DMS 273 treated with DMSO at 0.1 percent for 48 hours (cell line): ENCODE data around the gene SNTG2.
"Not testable (repeated sequence)": the region's sequence is repeated elsewhere in the genome, so short reads cannot be mapped to it uniquely, and the experiment has no call there.

Experiments used
- DNase-seq: peaks from one replicate; lab custom pipeline; 2025; lab: John Stamatoyannopoulos, UW

Gene SNTG2

DNA sequence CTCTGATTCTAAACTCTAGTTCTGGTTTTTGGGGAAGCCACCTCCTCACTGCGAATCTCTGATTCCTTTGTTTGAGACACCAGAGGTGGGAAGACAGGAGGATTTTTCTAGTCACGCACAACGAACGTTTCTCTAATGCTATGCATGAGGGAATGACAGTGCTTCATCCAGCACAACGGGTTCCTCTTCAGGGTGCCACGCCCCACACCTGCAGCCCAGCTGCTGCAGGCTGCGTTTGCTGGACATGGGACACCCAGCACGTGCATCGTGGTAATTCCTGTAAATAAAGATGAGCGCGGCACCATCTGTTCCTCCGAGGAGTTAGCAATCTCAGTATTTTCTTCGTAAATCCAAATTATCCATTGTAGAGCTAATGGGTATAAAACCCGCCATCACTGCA is 425.1 kb downstream of the SNTG2 start:
- no peak for DNase-seq

DNA sequence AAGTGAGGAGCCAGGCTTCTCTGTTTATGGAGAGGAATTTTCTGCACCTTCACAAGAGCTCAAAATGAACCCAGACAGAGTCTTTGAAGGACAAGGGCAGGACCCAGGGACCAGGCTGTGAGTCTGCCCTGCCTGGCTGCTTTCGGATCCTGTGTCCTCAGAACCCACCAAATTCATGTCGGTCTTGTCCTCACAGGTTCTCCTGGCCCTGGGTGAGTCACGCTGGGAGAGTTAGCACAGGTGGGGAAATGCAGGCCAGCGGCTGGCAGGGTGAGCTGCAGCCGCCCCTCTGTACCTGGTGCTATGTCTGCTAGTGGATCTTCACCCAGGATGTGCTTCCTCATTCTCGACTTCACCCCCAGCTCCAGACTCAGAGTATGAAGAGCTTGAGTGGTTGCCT is 426.8 kb downstream of the SNTG2 start:
- no peak for DNase-seq

DNA sequence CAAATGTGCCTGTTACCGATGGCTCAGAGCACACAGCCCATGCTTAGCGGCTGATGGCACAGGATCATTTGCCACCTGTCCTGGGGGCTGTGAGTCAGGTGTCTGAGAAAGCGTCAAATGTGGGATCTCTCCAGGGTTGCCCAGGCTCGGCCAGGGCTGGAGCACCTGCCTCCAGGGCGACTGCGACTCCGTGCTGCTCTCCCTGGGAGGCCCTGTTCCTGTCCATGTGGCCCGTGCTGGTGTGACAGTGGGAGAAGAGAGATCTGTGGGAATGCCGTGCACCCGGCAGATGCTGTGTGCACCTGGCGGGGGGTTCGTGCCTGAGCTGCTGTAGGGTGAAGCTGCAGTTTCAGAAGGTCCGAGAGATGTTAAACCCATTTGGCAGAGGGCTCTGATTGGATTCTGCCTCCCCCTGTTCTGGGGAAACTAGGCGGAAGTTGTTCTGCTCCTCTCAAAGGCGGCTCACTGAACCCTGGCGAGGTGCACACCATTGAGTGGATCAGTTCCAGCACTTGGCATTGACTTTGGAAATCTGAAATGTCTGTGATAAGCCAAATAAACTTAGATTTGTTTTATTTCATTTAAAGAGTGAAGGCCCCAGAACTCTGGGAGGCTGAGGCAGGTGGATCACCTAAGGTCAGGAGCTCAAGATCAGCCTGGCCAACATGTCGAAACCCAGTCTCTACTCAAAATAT is 428.0 kb downstream of the SNTG2 start:
- DNase-seq: no peak

DNA sequence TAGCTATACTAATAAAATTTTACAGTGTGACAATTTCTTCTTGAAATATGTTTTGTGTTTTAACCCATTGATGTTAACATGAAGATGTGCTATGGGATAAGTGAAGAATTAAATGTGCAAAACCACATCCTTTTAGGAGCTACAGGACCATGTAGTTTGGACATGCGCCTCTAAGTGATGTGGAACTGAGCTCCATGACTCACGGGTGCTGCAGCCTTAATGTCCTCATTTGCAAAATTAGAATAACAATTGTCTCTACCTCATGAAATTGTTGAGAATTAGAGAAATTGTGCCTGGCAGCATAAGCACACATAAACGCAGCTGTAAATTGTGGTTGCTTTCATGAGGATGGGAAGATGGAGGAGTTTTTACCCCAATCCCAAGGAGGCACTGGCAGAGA is 431.0 kb downstream of the SNTG2 start:
- DNase-seq: no peak

DNA sequence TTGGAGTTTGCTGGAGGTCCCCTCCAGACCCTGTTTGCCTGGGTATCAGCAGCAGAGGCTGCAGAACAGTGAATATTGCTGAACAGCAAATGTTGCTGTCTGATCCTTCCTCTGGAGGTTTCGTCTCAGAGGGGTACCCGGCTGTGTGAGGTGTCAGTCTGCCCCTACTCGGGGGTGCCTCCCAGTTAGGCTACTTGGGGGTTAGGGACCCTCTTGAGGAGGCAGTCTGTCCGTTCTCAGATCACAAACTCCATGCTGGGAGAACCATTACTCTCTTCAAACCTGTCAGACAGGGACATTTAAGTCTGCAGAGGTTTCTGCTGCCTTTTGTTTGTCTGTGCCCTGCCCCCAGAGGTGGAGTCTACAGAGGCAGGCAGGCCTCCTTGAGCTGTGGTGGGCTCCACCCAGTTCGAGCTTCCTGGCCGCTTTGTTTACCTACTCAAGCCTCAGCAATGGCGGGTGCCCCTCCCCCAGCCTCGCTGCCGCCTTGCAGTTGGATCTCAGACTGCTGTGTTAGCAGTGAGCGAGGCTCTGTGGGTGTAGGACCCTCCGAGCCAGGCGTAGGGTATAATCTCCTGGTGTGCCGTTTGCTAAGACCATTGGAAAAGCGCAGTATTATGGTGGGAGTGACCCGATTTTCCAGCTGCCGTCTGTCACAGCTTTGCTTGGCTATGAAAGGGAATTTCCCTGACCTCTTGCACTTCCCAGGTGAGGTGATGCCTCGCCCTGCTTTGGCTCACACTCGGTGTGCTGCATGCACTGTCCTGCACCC is 437.5 kb downstream of the SNTG2 start:
- DNase-seq: not testable (repeated sequence)

DNA sequence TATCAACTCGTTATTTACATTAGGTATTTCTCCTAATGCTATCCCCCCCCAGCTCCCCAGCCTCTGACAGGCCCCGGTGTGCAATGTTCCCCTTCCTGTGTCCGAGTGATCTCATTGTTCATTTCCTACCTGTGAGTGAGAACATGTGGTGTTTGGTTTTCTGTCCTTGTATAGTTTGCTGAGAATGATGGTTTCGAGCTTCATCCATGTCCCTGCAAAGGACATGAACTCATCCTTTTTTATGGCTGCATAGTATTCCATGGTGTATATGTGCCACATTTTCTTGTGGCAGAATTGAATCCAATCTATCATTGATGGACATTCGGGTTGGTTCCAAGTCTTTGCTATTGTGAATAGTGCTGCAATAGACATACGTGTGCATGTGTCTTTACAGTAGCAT is 439.5 kb downstream of the SNTG2 start:
- not testable (repeated sequence) for DNase-seq

DNA sequence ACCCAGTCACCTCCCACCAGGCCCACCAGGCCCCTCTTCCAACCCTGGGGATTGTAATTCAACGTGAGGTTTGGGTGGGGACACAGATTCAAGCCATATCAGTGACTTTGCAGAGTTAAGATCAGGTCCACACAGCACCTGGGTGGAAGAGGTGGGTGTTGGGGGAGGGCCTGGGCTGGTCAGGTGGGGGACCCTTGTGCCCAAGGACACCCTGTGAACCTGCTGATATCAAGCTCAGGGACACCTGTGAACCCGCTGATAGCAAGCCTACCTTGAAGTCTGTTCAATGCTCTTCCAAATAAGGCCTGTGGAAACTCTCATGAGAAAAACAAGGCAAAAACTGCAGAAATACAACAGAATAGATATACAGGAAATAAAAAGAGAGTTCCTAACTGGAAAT is 442.7 kb downstream of the SNTG2 start:
- DNase-seq: no peak

DNA sequence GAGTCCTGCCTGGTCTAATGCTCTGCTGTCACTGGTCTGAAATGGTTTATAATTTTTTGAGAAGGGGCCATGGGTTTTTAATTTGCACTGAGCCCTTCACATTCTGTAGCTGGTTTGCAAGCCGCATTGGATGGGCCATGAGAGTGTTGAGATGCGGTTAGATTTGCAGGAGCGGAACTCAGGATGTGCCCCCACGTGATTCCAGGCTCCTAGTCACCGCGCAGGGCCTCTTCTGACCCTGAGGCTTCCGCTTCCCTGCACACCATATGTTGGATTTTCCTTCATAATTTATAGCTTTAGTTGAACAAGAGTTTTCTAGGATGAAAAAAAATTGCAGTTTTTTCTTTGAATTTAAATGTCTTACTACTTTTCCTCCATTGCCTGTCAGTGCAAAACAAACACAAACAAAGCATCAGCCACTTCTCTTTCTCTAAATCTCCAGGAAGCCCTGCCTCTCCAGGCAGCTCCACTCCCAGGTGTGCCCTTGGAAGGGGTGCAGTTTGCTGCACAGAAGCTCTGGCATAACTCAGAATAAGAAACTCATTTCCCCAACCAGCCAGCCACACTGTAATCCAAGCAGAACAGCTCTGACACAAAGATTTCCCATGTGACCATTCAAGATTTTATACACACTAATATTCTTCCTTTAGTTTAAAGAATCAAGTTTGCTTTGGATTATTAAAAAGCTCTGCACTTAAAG is 444.2 kb downstream of the SNTG2 start:
- DNase-seq: no peak

DNA sequence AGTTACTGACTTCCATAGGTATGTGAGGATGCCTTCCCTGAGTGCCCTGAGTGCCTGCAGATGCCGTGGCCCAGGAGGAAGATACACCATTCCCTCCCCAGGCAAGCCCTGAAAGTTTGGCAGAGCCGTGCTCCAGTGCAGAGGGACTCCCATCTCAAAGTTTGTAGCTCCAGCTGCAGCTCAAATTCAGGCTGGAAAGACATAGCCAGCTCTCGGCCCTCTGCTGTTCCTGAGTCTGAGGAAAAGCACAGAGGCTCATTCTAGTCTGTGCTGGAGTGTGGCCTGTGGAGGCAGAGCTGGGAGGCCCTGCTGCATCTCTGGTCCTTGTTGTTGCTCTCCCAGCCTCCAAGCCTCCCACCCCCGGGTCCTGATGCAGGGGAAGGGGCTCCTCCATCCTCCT is 446.7 kb downstream of the SNTG2 start:
- no peak for DNase-seq

DNA sequence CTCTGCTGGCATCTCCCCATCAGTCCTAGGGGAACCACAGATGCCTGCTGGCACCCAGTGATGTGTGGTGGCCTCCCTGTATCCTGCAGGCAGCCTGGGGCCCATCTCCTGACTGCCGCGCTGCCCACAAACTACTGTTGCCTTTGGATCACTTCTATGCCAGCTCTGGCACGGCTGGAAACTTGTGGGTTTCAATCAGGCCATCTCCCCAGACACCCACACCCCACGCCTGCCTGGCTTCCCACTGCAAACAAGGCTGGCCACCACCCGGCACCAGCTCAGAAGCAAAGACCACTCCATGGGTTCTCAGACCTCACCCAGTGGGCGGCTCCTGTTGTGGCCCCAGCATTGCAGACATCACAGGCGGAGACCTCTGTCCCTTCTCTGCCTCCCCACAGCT is 447.5 kb downstream of the SNTG2 start:
- no peak for DNase-seq

DNA sequence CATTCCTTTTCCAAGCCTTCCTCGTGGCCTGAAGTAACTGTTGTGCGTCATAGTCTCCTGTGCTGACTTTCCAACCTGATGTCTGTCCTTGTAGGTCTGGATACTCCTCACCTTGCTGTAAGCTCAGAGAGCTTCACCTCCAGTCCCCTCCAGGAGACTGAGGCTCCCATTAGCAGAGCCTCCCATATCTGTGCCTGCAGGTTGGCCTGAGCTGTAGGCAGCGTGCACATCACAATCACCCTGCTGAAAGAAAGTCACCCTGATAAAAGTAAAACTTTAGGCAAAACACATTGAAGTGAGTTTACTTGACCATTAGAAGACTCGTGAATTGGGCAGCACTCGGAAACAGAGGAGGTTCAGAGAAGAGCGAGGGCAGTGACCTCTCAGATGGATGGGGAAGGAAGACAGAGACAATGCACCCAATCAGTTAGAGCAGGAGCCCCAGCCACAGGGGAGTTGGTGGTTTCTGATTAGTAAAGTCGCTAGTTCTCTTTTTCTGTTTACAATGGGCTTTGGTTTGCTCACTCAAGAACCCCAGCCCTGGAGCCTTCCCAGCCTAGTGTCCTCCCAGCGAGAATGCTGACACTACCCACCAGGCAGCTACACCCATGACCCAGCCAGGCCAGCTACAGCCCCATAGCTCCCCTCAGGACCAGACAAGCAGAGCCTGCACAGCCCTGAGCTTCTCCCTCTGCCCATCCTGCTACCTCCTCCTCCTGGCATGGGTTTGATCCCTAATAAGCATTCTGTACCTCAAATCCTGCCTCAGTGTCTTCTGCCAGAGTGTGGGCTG is 450.5 kb downstream of the SNTG2 start:
- no peak for DNase-seq

DNA sequence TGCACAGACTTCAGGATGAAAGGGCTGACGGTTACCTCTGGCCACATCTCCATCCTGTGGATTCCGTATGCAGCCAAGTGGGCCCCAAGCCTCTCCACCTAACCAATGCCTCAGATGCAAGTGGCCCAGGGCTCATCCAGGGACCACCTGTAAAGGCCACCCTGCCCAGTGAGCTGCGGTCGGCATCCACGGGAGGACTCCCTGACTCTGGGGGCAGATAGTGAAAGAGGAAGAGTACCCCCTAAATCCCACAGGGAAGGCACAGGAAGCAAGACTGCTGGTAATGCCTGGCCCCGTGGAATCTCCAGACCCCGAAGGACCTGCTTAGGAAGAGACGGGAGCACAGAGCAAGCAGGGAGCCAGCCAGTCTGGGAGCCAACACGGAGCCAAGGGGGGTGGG is 451.4 kb downstream of the SNTG2 start:
- no peak for DNase-seq

DNA sequence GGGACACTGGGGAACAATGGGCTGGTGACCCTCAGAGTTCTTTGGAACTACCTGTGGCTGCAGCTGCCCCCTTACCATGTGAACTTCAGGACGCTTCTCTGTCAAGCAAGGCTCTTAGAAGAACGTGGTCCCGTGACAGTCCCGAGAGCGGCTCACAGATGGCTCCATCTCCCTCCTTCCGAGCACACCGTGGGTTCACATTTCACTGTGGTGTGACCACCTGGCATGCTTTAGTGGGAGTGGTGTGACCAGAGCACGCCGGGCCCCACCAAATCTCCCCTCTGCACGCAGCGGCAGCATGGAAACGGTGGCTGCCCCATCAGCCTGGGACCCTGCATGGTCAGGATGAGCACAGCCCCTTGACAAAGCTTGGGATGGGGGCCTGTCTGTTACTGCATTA is 452.9 kb downstream of the SNTG2 start:
- no peak for DNase-seq

DNA sequence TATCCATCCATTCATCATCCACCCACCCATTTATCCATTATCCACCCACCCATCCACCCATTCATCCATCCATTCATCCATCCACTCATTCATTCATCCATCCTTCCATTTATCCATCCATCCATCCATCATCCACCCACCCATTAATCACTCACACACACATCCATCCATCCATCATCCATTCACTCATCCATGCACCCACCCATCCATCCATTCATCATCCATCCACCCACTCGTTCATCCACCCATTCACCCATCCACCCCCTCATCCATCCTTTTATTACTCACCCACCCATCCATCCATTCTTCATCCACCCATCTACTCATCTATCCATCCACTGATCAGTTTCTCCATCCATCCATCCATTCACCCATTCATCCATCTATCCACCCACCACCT is 454.5 kb downstream of the SNTG2 start:
- DNase-seq: no peak

DNA sequence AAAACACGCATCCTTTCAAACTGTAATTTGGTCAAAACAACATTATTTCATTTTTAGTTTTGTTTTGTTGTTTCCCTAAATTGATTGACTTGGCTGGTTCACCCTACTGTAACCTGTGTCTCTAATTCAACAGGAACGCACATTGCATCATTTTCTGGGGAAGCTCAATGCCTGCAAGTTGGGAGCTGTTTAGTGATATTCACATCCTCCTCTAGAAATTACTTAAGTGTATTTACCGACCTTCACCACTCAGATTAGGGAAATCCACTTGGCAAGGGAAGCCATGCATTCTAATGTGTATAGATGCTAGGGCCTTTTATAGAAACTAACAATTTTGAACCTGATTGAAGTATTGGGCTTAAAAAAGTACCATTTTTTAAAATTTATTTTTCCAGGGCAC is 455.3 kb downstream of the SNTG2 start:
- DNase-seq: no peak

DNA sequence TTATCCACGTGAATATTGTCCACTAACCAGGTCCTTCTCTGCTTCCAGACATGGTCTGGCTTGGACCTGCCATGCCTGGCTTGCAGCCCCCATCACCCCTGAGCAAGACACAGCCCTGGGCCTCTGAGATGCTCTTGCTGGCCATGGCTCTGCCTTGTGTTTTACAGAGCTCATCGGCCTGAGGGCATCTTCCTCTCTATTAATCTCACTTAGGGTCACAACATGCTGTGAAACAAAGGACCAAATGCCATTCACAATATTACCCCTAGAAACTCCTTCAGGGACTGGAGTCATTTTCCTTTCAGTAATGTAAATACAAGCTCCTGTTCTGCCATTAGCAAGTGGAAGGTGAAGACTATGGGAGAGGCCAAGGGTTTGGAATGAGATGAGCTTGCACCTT is 455.8 kb downstream of the SNTG2 start:
- DNase-seq: no peak

DNA sequence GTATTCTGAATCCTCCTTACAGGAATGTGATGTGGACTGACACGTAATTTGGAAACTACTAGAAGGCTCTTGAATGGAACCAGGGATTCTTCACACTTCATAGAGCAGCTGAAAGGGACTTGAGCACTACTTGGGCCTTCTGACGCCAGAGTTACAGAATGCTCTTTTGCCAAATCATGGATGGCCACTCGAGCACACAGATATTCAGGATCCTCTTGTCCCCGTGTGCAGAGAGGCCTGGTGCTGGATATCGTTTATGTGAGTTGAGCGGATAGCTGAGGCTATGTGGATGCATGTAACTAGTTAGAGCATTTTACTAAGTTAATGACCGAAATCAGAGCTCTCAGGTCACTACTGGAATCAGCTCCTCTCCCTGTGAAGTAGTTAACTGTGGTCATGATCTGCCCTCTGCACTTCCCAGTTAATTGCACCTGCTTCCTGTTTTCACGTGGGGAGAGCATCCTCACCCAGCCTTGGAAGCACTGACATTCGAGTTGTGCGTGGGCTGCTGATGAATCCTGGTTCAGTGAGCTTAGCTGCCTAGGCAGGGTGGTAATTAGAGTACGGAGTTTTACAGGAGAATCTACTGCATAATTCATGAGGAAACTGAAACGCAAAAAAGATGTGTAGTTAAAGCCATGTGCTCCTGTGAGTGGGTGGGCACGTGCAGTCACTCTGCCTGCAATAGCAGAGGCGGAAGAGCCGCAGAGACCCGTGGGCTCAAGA is 457.5 kb downstream of the SNTG2 start:
- DNase-seq: no peak

DNA sequence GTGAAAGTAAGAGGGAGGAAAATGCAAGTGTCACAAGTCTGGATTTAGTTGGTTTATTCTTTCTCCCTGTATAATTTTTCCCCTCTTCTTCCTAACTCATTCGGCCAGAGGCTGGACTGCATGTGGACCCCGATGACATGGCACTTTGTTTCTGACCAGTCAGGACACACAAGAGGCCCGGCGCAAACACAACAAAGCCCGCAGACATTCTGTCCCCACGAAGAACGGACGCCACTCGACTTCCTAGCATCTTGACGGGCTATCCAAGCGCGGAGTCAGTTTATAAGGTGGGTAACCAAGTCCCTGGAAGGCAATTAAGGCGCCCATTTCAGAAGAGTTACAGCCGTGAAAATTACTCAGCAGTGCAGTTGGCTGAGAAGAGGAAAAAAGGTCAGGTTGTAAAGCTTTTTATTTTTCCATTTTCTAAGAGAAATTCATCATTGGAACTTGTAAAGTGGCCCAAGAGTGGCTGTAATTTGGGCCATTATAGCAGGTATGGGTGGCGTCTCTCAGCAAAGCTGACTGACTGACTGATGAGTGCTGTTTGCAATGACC is 462.6 kb downstream of the SNTG2 start, which contains the start of gene TPO:
Gene TPO (plus strand): TSS at position 308 of the 555 bp plus-strand sequence. CDS start 946 bp downstream, outside the sequence.
- no peak for DNase-seq

DNA sequence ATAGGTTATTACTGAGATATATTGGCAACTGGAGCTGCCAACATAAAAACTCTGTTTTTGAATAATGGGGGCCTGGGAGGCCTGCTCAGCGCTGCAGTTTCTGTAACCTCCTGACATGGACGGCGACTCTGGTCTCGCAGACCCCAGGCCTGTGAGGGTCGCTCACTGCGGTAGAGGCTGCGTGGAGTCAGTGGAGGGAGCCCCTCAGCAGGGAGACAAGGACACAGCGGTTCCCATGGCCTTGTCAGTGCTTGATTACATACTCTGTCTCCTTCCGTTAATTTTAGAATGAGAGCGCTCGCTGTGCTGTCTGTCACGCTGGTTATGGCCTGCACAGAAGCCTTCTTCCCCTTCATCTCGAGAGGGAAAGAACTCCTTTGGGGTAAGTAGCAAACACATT is 463.5 kb downstream of the SNTG2 start:
- DNase-seq: no peak

DNA sequence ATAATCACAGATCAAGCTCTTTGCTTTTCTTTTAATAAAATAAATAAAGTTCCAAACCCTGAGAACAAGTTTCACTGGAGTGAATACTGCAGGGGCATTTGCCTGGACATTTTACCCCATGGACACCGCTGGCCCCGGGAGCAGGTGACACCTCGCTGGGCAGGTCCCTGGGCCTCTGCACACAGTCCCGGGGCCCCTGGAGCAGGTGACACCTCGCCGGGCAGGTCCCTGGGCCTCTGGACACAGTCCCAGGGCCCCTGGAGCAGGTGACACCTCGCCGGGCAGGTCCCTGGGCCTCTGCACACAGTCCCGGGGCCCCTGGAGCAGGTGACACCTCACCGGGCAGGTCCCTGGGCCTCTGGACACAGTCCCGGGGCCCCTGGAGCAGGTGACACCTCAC is 464.3 kb downstream of the SNTG2 start:
- DNase-seq: not testable (repeated sequence)

DNA sequence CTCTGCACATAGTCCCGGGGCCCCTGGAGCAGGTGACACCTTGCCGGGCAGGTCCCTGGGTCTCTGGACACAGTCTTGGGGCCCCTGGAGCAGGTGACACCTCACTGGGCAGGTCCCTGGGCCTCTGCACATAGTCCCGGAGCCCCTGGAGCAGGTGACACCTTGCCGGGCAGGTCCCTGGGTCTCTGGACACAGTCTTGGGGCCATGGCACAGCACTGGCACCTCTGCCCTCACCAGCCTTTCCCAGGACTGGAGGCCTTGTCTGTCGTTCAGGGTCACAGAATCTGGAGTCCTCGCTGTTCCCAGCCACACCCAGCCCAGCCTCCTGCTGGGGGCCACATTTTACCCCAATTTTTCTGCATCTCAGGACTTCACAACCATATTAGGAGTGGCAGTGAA is 464.9 kb downstream of the SNTG2 start:
- no peak for DNase-seq
